HG03565 (cell line): ENCODE measurements around the gene LMO7.

Experiments used
- ATAC-seq: cut with Tn5 transposase; IDR thresholded peaks from one replicate; pipeline ENCODE4 v1.9.1; 2021; ENCODE audit warnings: mild to moderate bottlenecking, moderate library complexity; ENCODE audit not compliant: unreplicated experiment

Gene LMO7

GRCh38 chr13:75875450-75875849 is 239.3 kb downstream of the LMO7 start:
- no peak for ATAC-seq

GRCh38 chr13:75876142-75877050 is 240.3 kb downstream of the LMO7 start:
- peak; percentile 91 for ATAC-seq

- ATAC-seq, result no peak
Observed at GRCh38 chr13:75877071-75877470, 240.9 kb downstream of the LMO7 start.

GRCh38 chr13:75879656-75880055 is 243.5 kb downstream of the LMO7 start:
- ATAC-seq, result no peak

GRCh38 chr13:75881109-75881775 is 245.1 kb downstream of the LMO7 start:
- no peak for ATAC-seq

- ATAC-seq, result no peak
Observed at GRCh38 chr13:75882261-75882660, 246.1 kb downstream of the LMO7 start.

GRCh38 chr13:75889427-75889826 is 253.3 kb downstream of the LMO7 start:
- ATAC-seq, result no peak

GRCh38 chr13:75895168-75895567 is 259.0 kb downstream of the LMO7 start:
- ATAC-seq, result no peak

- ATAC-seq, result no peak
Observed at GRCh38 chr13:75896271-75896670, 260.1 kb downstream of the LMO7 start.

GRCh38 chr13:75897386-75897785 is 261.3 kb downstream of the LMO7 start:
- no peak for ATAC-seq

GRCh38 chr13:75901501-75901900 is 265.4 kb downstream of the LMO7 start:
- no peak for ATAC-seq

- ATAC-seq, result no peak
Observed at GRCh38 chr13:75902166-75903104, 266.3 kb downstream of the LMO7 start.

- no peak for ATAC-seq
Observed at GRCh38 chr13:75904012-75904411, 267.9 kb downstream of the LMO7 start.

- no peak for ATAC-seq
Observed at GRCh38 chr13:75906315-75906714, 270.2 kb downstream of the LMO7 start.

GRCh38 chr13:75907044-75907443 is 270.9 kb downstream of the LMO7 start:
- ATAC-seq, result no peak

GRCh38 chr13:75908141-75908540 is 272.0 kb downstream of the LMO7 start:
- ATAC-seq, result no peak
